GM12878 (cell line): ENCODE measurements around the gene ACHE. TPM values are rescaled to one million over a fixed set of nuclear protein-coding genes. Genes with fewer than 3 reads are reported as not detected.

ENCODE experiments used
- ATAC-seq: fragments of 200-7000 bp; cut with Tn5 transposase; 3 replicates; pipeline ENCODE4 v1.9.1; 2020; ENCODE audit warnings: mild to moderate bottlenecking, moderate library complexity
- BruUV-seq: library from RNA; stranded (reverse); fragments of 400-500 nt; replicated peaks from 2 replicates; lab custom pipeline; 2021; lab: Mats Ljungman, UMichigan
- CTCF ChIA-PET: fragments of 300-600 bp; sonication (Branson Sonifier 250); formaldehyde crosslinking; extraction: SDS; loops from one replicate; lab custom pipeline; 2021; ENCODE audit warnings: inconsistent platforms; lab: Yijun Ruan, JAX
- POLR2A ChIA-PET: fragments of 350-600 bp; formaldehyde crosslinking; extraction: SDS; loops from one replicate; lab custom pipeline; 2021; ENCODE audit warnings: inconsistent platforms; lab: Charles Lee
- RAD21 ChIA-PET: fragments of 300-600 bp; sonication (Branson Sonifier 250); formaldehyde crosslinking; loops from one replicate; lab custom pipeline; 2023; ENCODE audit warnings: antibody characterized with exemption; ENCODE audit not compliant: unreplicated experiment; lab: Charles Lee
- SMC1A ChIA-PET: fragments of 300-600 bp; sonication (Branson Sonifier 250); formaldehyde crosslinking; loops from one replicate; lab custom pipeline; 2023; ENCODE audit not compliant: unreplicated experiment, uncharacterized antibody; lab: Charles Lee
- DNase-seq: peaks from one replicate; pipeline ENCODE4 v3.0.0-alpha.2; 2011; ENCODE audit warnings: low read depth, low spot score
- FAIRE-seq: peaks from 3 replicates; lab custom pipeline; 2011; peaks lifted over from hg19 to GRCh38; lab: Jason Lieb, UNC
- H2AFZ ChIP-seq: 2 replicates; pipeline ENCODE4 v1.6.0; 2011; ENCODE audit warnings: low read depth, low read length, control low read depth; ENCODE audit not compliant: control insufficient read depth
- H3K27ac ChIP-seq: 2 replicates; pipeline ENCODE4 v1.5.1; 2011; ENCODE audit warnings: control low read depth; ENCODE audit not compliant: control insufficient read depth, insufficient read depth
- H3K27me3 ChIP-seq, 2 experiments: replicated peaks in 1 of 2; 2 replicates each; pipeline versions ENCODE4 v1.6.0 to v1.6.1; 2011; ENCODE audit warnings: low read length in 1 of 2; ENCODE audit not compliant: control insufficient read depth in 2 of 2, insufficient read depth in 2 of 2
- H3K36me3 ChIP-seq, 2 experiments: 2 replicates each; pipeline ENCODE4 v1.5.1; 2011; ENCODE audit warnings: low read length in 1 of 2; ENCODE audit not compliant: control insufficient read depth in 2 of 2, insufficient read depth in 2 of 2
- H3K4me1 ChIP-seq: 2 replicates; pipeline ENCODE4 v1.6.1; 2011; ENCODE audit warnings: mild to moderate bottlenecking, low read length, moderate library complexity, mixed read lengths; ENCODE audit not compliant: control insufficient read depth, insufficient read depth
- H3K4me2 ChIP-seq: 2 replicates; pipeline ENCODE4 v1.6.0; 2011; ENCODE audit warnings: control low read depth; ENCODE audit not compliant: control insufficient read depth, insufficient read depth
- H3K4me3 ChIP-seq: fragments of 200-600 bp; sonication (generic); 2 replicates; pipeline ENCODE4 v1.5.1; 2016
- H3K79me2 ChIP-seq: 2 replicates; pipeline ENCODE4 v1.6.0; 2011; ENCODE audit warnings: low read length; ENCODE audit not compliant: control insufficient read depth, insufficient read depth
- H3K9ac ChIP-seq: 2 replicates; pipeline ENCODE4 v1.8.0; 2011; ENCODE audit warnings: low read length, control low read depth, mixed read lengths; ENCODE audit not compliant: control insufficient read depth, insufficient read depth
- H3K9me3 ChIP-seq: replicated peaks from 3 replicates; pipeline ENCODE4 v1.5.1; 2011; ENCODE audit warnings: mild to moderate bottlenecking, low read length; ENCODE audit not compliant: control insufficient read depth, insufficient read depth
- H4K20me1 ChIP-seq: 2 replicates; pipeline ENCODE4 v1.6.0; 2011; ENCODE audit not compliant: control insufficient read depth, insufficient read depth
- BACH1 ChIP-seq: fragments of 450-650 bp; IDR thresholded peaks from 2 replicates; pipeline ENCODE4 v1.6.1; 2017; ENCODE audit warnings: mild to moderate bottlenecking, borderline replicate concordance
- HDAC2 ChIP-seq: fragments of 200-600 bp; sonication (generic); IDR thresholded peaks from 2 replicates; pipeline ENCODE4 v1.6.1; 2017
- NFYB ChIP-seq: IDR thresholded peaks from 2 replicates; pipeline ENCODE4 v1.6.1; 2011; ENCODE audit warnings: low read depth, mild to moderate bottlenecking, low read length, improper control_type of control experiment, moderate library complexity; ENCODE audit not compliant: insufficient read depth
- RBBP5 ChIP-seq: fragments of 200-600 bp; sonication (generic); conservative IDR thresholded peaks from 2 replicates; pipeline ENCODE4 v1.6.1; 2016
- ZBED1 ChIP-seq: IDR thresholded peaks from 2 replicates; pipeline ENCODE4 v1.6.1; 2016; ENCODE audit warnings: borderline replicate concordance
- WGBS: methylation state at CpG from one replicate; pipeline ENCODE4 v1.1.6; 2016; ENCODE audit warnings: low lambda C conversion rate; ENCODE audit not compliant: insufficient replicate concordance, insufficient coverage; ENCODE audit errors: missing lambda C conversion rate; 5-methylcytosine and 5-hydroxymethylcytosine counted together
- in situ Hi-C: fragments of 300-500 bp; cut with MboI; formaldehyde crosslinking; loops from 9 replicates; pipeline ENCODE4 v1.14.3; 2018; ENCODE audit warnings: mixed read lengths
- intact Hi-C: fragments of 100-400 bp; cut with micrococcal nuclease; formaldehyde crosslinking; loops from one replicate; pipeline ENCODE4 v1.14.2; 2022; ENCODE audit not compliant: unreplicated experiment
- polyA plus RNA-seq, 11 experiments: library from polyadenylated mRNA; depleted of rRNA in 4 of 11; unstranded in 6 of 11; stranded (reverse) in 5 of 11; fragments of >200 nt; fragmentation: Nextera tagmentation in 4 of 11; fragmentation: Illumina TruSeq in 1 of 11; extraction: Ambion mirVana in 4 of 11; extraction: Trizol in 1 of 11; gene quantifications; 1 replicate in 1 of 11; 2 replicates in 10 of 11; pipeline versions ENCODE4 v1.2.1 to v1.2.3, GENCODE V29; 2011 to 2016; ENCODE audit warnings: inconsistent platforms in 2 of 11, missing spikeins in 2 of 11, low read depth in 1 of 11
- total RNA-seq, 4 experiments: library from RNA; depleted of rRNA in 3 of 4; stranded (reverse); fragments of >200 nt in 3 of 4; fragmentation: Illumina TruSeq in 1 of 4; extraction: Trizol in 1 of 4; gene quantifications; 2 replicates each; pipeline versions ENCODE4 v1.2.1 to v1.2.3, GENCODE V29; 2013 to 2021
- TF ChIP-seq, protein P1 (sequence below): fragments of 450-650 bp; formaldehyde crosslinking; IDR thresholded peaks from 2 replicates; pipeline ENCODE4 v1.4.0; 2020; ENCODE audit warnings: mild to moderate bottlenecking, moderate library complexity
- TF ChIP-seq, protein P2 (sequence below): fragments of 450-650 bp; IDR thresholded peaks from 2 replicates; pipeline ENCODE4 v1.6.1; 2017; ENCODE audit warnings: mild to moderate bottlenecking
- TF ChIP-seq, protein P3 (sequence below): IDR thresholded peaks from 2 replicates; pipeline ENCODE4 v1.6.1; 2011; ENCODE audit warnings: borderline replicate concordance, low read depth, mild to moderate bottlenecking, moderate library complexity, mixed read lengths, low read length; ENCODE audit not compliant: insufficient read depth; ENCODE audit errors: extremely low read length
- TF ChIP-seq, protein P4 (sequence below): fragments of 450-650 bp; IDR thresholded peaks from 2 replicates; pipeline ENCODE4 v1.6.1; 2016; ENCODE audit warnings: mild to moderate bottlenecking
- TF ChIP-seq, protein P5 (sequence below): IDR thresholded peaks from 2 replicates; pipeline ENCODE4 v1.6.1; 2011; ENCODE audit warnings: mild to moderate bottlenecking, low read depth, low read length, moderate library complexity; ENCODE audit not compliant: insufficient replicate concordance
- TF ChIP-seq, protein P6 (sequence below): fragments of 450-650 bp; IDR thresholded peaks from 2 replicates; pipeline ENCODE4 v1.6.1; 2018; ENCODE audit warnings: borderline replicate concordance, mild to moderate bottlenecking; ENCODE audit not compliant: partially characterized antibody

The ACHE gene
- total and polyA plus RNA-seq, 10 of the 15 experiments (the other 5 are each of a cell fraction or from before 2014, with no cell fraction given): 0.07 to 5.1 (median 2.3) TPM; not detected in 1

DNA sequence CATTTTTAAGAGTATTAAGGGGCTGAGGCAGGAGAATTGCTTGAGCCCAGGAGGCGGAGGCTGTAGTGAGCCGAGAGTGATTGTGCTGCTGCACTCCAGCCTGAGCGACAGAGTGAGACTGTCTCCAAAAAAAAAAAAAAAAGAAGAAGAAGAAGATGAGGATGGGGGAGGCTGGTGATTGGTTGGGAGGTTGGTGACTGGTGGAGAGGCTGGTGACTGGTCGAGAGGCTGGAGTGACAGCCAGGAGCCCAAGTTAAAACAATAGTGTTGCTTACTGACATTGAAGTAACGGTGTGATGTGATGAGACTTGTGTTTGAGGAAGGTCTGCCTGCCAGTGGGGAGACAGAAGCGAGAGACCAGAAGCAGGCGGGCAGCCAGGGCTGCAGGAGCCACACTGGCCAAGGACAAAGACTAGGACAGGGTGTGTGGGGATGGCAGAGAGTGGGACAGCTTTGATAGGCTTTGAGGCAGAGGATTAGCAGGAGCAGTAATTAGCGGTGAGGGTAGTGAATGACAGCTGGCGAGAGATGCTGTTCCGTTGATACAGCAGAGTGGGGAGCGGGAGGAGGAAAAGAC, 15.9 kb downstream of the ACHE start:
- Histone ChIP-seq H3K9ac (no peak overlapping the region), H3K36me3 (peaks cover 26 to 38% of the 10 kb centered on the region in 2 experiments), H3K4me1 (peaks cover 6% of the 10 kb centered on the region; the same call in 1 of the 2 replicates), H3K79me2 (peaks cover 61% of the 10 kb centered on the region), H3K4me2 (no peak overlapping the region), H3K27me3 (no peaks in the 10 kb centered on the region), H3K9me3 (no peaks in the 10 kb centered on the region), H2AFZ (no peak overlapping the region), H4K20me1 (peaks cover 3% of the 10 kb centered on the region; the same call in 1 of the 2 replicates), H3K27ac (no peak overlapping the region), H3K4me3 (no peak overlapping the region)
- TF ChIP-seq, protein P1, sequence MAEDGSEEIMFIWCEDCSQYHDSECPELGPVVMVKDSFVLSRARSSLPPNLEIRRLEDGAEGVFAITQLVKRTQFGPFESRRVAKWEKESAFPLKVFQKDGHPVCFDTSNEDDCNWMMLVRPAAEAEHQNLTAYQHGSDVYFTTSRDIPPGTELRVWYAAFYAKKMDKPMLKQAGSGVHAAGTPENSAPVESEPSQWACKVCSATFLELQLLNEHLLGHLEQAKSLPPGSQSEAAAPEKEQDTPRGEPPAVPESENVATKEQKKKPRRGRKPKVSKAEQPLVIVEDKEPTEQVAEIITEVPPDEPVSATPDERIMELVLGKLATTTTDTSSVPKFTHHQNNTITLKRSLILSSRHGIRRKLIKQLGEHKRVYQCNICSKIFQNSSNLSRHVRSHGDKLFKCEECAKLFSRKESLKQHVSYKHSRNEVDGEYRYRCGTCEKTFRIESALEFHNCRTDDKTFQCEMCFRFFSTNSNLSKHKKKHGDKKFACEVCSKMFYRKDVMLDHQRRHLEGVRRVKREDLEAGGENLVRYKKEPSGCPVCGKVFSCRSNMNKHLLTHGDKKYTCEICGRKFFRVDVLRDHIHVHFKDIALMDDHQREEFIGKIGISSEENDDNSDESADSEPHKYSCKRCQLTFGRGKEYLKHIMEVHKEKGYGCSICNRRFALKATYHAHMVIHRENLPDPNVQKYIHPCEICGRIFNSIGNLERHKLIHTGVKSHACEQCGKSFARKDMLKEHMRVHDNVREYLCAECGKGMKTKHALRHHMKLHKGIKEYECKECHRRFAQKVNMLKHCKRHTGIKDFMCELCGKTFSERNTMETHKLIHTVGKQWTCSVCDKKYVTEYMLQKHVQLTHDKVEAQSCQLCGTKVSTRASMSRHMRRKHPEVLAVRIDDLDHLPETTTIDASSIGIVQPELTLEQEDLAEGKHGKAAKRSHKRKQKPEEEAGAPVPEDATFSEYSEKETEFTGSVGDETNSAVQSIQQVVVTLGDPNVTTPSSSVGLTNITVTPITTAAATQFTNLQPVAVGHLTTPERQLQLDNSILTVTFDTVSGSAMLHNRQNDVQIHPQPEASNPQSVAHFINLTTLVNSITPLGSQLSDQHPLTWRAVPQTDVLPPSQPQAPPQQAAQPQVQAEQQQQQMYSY: no peak
- TF ChIP-seq, protein P2, sequence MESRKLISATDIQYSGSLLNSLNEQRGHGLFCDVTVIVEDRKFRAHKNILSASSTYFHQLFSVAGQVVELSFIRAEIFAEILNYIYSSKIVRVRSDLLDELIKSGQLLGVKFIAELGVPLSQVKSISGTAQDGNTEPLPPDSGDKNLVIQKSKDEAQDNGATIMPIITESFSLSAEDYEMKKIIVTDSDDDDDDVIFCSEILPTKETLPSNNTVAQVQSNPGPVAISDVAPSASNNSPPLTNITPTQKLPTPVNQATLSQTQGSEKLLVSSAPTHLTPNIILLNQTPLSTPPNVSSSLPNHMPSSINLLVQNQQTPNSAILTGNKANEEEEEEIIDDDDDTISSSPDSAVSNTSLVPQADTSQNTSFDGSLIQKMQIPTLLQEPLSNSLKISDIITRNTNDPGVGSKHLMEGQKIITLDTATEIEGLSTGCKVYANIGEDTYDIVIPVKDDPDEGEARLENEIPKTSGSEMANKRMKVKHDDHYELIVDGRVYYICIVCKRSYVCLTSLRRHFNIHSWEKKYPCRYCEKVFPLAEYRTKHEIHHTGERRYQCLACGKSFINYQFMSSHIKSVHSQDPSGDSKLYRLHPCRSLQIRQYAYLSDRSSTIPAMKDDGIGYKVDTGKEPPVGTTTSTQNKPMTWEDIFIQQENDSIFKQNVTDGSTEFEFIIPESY: no peak
- TF ChIP-seq RBBP5 (no peak), HDAC2 (no peak), BACH1 (no peak), ZBED1 (no peak), NFYB (no peak)
- TF ChIP-seq, protein P3, sequence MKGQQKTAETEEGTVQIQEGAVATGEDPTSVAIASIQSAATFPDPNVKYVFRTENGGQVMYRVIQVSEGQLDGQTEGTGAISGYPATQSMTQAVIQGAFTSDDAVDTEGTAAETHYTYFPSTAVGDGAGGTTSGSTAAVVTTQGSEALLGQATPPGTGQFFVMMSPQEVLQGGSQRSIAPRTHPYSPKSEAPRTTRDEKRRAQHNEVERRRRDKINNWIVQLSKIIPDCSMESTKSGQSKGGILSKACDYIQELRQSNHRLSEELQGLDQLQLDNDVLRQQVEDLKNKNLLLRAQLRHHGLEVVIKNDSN: no peak
- TF ChIP-seq, protein P4, sequence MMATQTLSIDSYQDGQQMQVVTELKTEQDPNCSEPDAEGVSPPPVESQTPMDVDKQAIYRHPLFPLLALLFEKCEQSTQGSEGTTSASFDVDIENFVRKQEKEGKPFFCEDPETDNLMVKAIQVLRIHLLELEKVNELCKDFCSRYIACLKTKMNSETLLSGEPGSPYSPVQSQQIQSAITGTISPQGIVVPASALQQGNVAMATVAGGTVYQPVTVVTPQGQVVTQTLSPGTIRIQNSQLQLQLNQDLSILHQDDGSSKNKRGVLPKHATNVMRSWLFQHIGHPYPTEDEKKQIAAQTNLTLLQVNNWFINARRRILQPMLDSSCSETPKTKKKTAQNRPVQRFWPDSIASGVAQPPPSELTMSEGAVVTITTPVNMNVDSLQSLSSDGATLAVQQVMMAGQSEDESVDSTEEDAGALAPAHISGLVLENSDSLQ: peak; percentile 86
- TF ChIP-seq, protein P5, sequence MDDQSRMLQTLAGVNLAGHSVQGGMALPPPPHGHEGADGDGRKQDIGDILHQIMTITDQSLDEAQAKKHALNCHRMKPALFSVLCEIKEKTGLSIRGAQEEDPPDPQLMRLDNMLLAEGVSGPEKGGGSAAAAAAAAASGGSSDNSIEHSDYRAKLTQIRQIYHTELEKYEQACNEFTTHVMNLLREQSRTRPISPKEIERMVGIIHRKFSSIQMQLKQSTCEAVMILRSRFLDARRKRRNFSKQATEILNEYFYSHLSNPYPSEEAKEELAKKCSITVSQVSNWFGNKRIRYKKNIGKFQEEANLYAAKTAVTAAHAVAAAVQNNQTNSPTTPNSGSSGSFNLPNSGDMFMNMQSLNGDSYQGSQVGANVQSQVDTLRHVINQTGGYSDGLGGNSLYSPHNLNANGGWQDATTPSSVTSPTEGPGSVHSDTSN: peak; percentile 56
- TF ChIP-seq, protein P6, sequence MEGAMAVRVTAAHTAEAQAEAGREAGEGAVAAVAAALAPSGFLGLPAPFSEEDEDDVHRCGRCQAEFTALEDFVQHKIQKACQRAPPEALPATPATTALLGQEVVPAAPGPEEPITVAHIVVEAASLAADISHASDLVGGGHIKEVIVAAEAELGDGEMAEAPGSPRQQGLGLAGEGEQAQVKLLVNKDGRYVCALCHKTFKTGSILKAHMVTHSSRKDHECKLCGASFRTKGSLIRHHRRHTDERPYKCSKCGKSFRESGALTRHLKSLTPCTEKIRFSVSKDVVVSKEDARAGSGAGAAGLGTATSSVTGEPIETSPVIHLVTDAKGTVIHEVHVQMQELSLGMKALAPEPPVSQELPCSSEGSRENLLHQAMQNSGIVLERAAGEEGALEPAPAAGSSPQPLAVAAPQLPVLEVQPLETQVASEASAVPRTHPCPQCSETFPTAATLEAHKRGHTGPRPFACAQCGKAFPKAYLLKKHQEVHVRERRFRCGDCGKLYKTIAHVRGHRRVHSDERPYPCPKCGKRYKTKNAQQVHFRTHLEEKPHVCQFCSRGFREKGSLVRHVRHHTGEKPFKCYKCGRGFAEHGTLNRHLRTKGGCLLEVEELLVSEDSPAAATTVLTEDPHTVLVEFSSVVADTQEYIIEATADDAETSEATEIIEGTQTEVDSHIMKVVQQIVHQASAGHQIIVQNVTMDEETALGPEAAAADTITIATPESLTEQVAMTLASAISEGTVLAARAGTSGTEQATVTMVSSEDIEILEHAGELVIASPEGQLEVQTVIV: no peak
- in situ Hi-C loops: no loop called here
- no TSS peak for BruUV-seq
- POLR2A ChIA-PET: interaction anchor here (7.0 kb wide), 1 partner anchor 9 kb away, joined by 131 read pairs; the partner anchor contains the start of gene UFSP1
- FAIRE-seq (no peak), ATAC-seq (no peak), DNase-seq (no peak)
- 90% methylated on average over 11 of the region's 11 CpGs for WGBS
- SMC1A ChIA-PET: interaction anchor here (4.1 kb wide), 1 partner anchor 8 kb away, joined by 33 read pairs; the partner anchor contains the start of gene UFSP1
- RAD21 ChIA-PET: no interaction called here
- CTCF ChIA-PET: no interaction called here
- intact Hi-C loops: no loop called here
